ENCODE results near the gene GMPR2.

GRCh38 chr14:24261256-24261968, 28.7 kb downstream of the GMPR2 start:
- TF ChIP-seq POLR2A (IDR thresholded peaks at IDR 0.05; ENCODE audit: low read depth, low read length) (no peak), POLR2AphosphoS5 (IDR thresholded peaks at IDR 0.05; ENCODE audit: low read depth, low read length) (no peak), SPI1 (IDR thresholded peaks at IDR 0.05; ENCODE audit: low read depth, low read length) (no peak), TAF1 (IDR thresholded peaks at IDR 0.05; ENCODE audit: low read depth, low read length) (no peak), POU2F2 (IDR thresholded peaks at IDR 0.05; ENCODE audit: low read depth, low read length) (no peak)

Data from GM12891 (cell line).